HG03159 (cell line): ENCODE data around the gene NTM.

ENCODE experiments used
- ATAC-seq: cut with Tn5 transposase; IDR thresholded peaks from one replicate; pipeline ENCODE4 v1.9.1; 2021; ENCODE audit warnings: mild to moderate bottlenecking, moderate library complexity; ENCODE audit not compliant: unreplicated experiment

The NTM gene

DNA sequence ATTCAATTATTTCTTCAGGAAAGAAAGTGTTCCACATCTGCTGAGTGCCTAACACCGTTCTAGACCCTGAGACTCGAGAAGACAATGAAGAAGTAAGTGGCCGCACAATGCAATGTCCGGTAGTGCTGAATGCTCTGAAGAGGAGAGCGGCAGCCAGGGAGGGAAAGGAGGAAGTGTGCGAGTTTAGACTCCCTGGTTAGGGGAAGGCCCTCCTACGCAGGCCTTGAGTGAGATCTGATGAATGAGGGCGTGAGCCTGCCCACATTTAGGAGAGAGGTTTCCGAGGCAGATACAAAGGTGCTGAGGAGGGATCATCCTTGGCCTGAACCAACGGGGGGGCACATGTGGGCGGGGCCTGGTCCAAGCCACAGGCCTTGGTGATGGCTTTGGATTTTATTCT is 558.6 kb downstream of the NTM start:
- ATAC-seq = no peak

- no peak for ATAC-seq
Observed at GRCh38 chr11:131932584-131933325, 562.3 kb downstream of the NTM start.

GRCh38 chr11:131934006-131934405 is 563.6 kb downstream of the NTM start:
- no peak for ATAC-seq

DNA sequence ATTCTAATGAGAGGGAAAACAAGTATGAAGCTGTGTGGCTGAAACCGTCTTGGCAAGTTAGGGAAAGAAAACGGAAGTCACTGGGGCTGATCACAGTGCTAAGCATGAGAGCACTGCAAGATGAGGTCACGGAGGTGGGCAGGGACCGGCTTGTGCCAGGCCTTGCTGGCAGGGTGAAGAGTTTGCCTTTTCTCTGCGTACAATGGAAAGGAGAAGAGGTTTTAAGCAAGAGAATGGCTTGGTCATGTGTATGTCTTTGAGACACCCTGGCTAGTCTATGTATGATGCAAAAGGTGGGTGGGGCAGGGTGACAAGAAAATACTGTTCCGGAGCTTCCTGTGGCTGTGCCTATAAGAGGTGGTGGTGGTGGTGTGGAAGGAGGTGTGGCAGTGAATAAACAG is 567.9 kb downstream of the NTM start:
- ATAC-seq = no peak

DNA sequence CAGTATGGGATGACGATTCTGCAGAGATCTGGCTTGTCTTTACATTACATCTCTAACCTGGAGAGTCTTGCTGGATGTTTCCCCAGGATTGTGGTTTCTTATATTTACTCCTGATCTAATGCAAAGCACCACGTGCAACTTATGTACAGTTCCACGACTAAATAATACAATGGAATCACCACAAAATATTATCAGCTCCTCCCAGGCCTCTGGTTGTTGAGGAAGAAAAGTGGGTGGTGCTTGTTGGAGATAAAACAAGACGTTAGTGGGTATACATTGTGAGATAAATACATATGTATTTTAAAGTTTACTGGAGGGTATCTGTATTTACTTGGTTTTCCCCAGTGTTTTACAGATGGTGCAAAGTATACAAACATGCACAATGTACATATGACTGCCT is 569.7 kb downstream of the NTM start:
- no peak for ATAC-seq

DNA sequence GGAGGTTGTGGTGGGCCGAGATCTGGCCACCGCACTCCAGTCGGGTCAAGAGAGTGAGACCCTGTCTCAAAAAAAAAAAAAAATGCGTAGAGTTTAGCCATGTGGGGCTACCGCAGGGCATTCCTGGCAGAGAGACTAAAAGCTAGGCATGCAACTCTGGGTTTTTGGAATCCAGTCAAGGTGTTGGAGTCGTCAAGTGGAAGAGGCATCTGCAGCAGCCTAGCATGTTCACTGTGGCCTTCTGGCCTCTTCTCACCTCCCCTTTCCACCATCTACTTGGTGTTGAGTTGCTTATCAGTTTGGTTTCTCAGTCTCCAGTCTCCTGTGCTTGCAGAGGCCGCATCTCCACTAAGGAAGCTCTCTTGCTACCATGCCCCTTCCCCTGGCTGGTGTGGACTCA is 572.5 kb downstream of the NTM start:
- no peak for ATAC-seq

- no peak for ATAC-seq
Observed at GRCh38 chr11:131943295-131943694, 572.9 kb downstream of the NTM start.

DNA sequence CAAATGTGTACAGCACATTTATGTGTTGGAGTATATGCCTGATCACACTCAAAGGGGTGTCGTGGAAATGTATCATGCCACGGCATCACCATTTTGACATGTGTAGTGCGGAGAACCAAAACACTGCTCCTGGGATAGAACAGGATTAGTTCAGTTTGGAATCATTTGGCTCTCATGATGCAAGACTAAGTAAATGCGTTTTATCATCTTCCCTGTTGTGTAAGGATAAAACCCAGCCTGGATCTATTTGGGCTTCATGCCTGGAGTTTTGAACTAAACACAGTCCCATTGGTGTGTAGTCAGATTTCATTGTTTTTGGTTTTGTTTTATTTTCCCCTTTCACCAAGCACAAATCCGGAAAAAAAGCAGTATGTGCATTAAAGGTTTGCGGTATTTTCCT is 574.3 kb downstream of the NTM start:
- no peak for ATAC-seq

GRCh38 chr11:131945706-131946105 is 575.3 kb downstream of the NTM start:
- no peak for ATAC-seq

DNA sequence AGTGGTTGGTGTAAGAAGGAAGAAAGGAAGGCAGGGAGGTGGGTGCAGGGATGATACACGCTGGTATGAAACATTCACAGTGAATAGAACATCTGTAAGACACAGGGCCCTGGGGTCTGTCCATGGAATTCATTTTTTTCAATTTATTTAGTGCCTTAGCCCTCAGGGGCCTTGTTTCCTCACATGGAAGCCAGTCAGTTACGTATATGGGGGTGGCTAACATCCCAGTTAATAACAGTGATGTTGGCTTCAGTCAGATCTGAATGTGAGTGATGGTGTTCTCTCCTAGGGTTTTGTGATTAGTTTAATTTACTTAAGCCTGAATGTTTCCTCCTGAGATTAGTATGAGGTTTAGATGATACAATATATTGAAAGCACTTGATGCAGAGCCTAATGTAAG is 577.1 kb downstream of the NTM start:
- ATAC-seq = no peak

- ATAC-seq = no peak
Observed at GRCh38 chr11:131951121-131951520, 580.7 kb downstream of the NTM start.

DNA sequence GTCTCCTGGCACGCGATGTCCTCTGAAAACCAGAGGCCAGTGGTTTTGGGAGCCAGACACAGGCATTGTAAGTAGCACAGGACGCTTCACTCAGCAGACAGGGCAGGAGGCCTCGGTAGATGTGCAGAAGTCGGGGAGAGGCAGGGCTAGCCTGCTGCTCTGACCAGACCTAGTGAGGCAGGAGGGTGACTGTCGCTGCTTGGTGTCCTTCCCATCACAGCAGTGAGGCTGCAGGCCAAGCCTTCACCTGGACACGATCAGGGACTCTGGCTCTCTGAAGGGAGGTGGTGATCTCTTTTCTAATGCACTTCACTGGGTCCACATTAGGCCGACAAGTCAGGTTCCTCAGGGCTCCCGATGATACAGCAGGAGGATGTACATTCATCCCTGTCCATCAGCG is 583.7 kb downstream of the NTM start:
- ATAC-seq = no peak

- ATAC-seq = no peak
Observed at GRCh38 chr11:131955904-131956303, 585.5 kb downstream of the NTM start.

GRCh38 chr11:131957201-131957600 is 586.8 kb downstream of the NTM start:
- ATAC-seq = no peak

GRCh38 chr11:131957875-131958274 is 587.5 kb downstream of the NTM start:
- no peak for ATAC-seq

DNA sequence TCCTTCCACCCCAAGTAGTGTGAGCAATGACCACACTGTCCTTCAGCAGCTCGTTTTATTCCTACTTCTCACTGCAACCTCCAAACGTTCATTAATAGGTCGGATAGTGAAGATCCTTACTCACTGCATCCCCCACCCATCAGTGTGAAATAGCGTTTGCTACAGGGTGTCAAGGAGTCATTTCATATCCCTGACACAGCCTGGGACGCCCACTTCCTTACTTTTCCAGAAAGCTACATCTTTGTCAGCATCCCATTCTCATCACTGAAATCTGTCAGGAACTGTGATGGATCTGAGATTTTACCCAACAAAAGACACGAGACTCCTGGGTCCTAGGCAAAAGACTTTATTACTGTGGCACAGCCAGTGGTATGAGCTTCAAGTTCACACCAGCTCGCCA is 592.4 kb downstream of the NTM start:
- no peak for ATAC-seq

DNA sequence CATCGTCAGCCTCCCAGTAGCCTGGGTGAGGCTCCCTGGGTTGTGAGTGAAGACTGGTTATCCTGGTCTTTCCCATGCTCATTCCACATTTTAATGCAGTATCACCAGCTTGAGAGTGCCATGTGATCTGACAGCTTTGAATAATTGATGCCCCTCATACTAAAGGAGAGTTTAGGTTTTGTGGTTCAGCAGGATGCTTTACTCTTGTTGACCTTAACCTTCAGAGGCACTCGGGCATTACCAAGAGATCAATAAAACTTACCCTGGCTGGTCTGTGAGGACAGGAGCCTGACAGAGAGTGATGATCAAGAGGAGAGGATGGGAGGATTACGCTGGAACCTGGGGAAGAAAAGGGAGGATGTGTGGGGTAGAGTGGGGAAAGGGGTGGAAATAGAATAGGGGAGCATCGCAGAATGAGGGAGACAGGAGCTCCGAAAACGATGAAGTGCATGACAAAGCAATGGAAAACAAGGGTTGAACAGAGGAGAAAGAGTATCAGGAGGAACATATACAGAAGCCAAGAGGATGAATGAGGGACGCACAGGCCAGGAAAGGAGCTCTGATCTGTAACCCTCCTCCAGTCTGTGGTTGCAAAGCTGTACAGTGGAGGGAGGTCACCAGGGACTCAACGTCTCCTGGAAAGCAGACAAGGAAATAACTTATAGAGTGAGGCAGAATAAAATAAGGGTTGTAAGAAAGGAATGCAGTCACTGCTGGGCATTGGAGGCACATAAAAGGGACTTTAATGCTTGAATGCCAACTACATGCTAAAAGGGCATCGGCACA is 594.5 kb downstream of the NTM start:
- no peak for ATAC-seq

DNA sequence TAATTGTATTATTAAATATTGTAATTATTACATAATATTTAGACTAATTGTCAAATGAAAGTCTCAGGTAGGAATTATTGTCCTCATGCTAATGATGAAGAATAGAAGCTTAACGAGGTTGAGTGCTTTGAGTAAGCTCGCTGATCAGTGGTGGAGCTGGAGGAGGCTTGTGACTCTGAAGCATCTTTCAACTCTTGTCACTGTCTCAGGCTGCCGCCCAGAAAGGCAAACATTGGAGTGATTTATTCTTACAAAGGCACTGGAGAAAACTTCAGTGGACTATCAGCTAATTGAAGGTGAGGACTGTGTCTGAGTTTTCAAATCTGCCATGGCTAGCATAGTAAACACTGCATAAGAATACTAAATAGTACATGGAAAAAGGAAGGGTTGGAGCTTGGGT is 595.1 kb downstream of the NTM start:
- ATAC-seq = no peak

GRCh38 chr11:131966667-131967066 is 596.3 kb downstream of the NTM start:
- no peak for ATAC-seq

DNA sequence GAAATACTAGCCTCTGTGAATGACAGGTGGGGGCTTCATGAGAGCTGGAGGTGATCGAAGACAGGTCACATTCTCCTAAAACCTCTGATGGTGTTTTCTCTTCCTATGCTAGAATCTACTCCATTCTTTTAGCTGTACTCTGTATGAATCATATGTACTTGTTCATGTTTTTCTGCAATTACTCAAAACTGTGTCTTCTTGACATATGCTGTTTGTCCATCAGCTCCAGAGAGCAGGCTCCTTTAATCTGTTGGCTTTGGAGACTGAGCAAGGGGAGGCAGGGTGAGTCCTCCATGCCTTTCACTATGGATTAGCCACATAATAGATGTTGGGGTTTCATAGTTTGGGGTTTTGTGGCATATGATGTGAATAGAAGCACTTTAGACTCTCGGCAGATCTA is 598.8 kb downstream of the NTM start:
- ATAC-seq = no peak

- no peak for ATAC-seq
Observed at GRCh38 chr11:131973061-131973460, 602.6 kb downstream of the NTM start.

DNA sequence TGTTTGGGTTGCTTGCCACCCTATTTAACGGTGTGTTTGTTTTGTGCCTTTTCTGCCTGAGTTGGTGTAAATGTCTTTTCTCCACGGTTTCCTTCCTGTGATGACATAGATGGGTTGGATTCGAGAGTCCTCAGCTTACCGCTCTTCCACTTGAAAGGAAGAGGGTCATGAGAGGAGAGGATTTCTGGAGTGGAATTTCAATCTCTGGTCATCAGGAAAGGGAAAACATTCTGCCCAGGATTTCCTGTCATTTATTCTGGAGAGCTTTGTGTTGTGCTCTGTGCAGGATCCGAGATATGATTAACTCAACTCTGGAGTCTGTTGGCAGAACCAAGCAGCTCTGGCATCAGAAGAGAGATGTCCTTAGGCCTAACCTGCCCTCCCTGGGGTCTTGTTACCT is 605.2 kb downstream of the NTM start:
- ATAC-seq = no peak

- no peak for ATAC-seq
Observed at GRCh38 chr11:131976021-131976420, 605.6 kb downstream of the NTM start.
